SH-SY5Y (cell line): ENCODE data around the gene SIGLEC6.

Source experiments
- GATA2 ChIP-seq: IDR thresholded peaks from 2 replicates; pipeline ENCODE4 v1.6.1; 2011; ENCODE audit warnings: mild to moderate bottlenecking, low read depth, low read length
- GATA3 ChIP-seq: IDR thresholded peaks from 2 replicates; pipeline ENCODE4 v1.6.1; 2011; ENCODE audit warnings: low read depth, mild to moderate bottlenecking, low read length, moderate library complexity

DNA sequence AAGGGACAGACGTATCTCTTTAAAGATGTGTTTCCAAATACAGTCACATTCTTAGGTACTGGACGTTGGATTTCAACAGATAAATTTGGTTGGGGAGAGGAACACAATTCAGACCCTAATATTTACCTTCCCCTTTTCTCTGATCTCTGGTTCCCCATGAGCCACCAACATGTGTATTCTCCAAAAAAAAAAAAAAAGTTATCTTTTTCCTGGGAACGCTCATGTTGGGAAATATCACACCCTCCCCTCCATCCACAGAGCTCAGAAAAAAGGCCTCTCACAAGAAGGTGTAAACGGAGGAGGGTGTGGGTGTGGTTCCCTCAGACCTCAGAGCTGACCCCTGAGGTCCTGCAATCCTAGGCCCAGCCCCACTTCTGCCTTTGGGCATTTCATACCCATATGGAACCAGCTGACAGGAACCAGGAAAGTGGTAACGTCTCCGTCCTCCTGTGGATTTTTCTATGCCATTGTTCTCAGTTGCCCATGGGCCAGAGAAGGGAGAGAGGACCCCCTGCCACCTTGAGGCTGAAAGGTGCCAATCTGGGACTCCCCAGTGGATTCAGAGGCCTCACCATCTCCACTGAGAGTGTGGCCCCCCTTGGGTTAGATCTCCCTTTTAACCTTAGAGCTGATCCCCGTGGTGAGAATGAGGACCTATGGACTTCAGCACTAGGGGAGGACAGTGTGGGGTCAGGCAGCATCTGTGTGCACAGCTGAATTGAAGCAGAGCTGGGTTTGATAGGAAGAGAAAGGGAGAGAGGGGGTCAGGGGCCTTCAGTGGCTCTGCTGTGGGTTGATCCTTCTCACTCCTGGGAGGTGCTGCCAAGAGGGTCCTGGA is 21.4 kb downstream of the SIGLEC6 start:
- no peak for TF ChIP-seq GATA2
- no peak for TF ChIP-seq GATA3
